ENCODE measurements around the gene CCDC127. TPM values are rescaled to one million over a fixed set of nuclear protein-coding genes. Genes with fewer than 3 reads are reported as not detected.
"Not testable (repeated sequence)": the region's sequence is repeated elsewhere in the genome, so short reads cannot be mapped to it uniquely, and the experiment has no call there.

CCDC127 gene
- total RNA-seq, 1 donor from 2014 or later: 4.8 TPM

GRCh38 chr5:171801-172331 lies 46.1 kb downstream of the CCDC127 start:
- no peak for DNase-seq

GRCh38 chr5:170971-171800 lies 46.8 kb downstream of the CCDC127 start:
- DNase-seq: no peak

GRCh38 chr5:169728-170094 lies 48.2 kb downstream of the CCDC127 start:
- no peak for DNase-seq

GRCh38 chr5:169071-169727 lies 48.8 kb downstream of the CCDC127 start:
- DNase-seq: no peak

GRCh38 chr5:167982-168660 lies 49.8 kb downstream of the CCDC127 start:
- no peak for DNase-seq

GRCh38 chr5:167511-167910 lies 50.4 kb downstream of the CCDC127 start:
- DNase-seq: no peak

GRCh38 chr5:166441-167372 lies 51.2 kb downstream of the CCDC127 start:
- no peak for DNase-seq

GRCh38 chr5:164783-165182 lies 53.2 kb downstream of the CCDC127 start:
- not testable (repeated sequence) for DNase-seq

GRCh38 chr5:164244-164643 lies 53.7 kb downstream of the CCDC127 start:
- no peak for DNase-seq

- no peak for DNase-seq
Observed at GRCh38 chr5:163841-164240, 54.1 kb downstream of the CCDC127 start.

- no peak for DNase-seq
Observed at GRCh38 chr5:163338-163620, 54.7 kb downstream of the CCDC127 start.

GRCh38 chr5:162565-163337 lies 55.2 kb downstream of the CCDC127 start:
- DNase-seq: no peak

- DNase-seq: no peak
Observed at GRCh38 chr5:162190-162564, 55.8 kb downstream of the CCDC127 start.

- no peak for DNase-seq
Observed at GRCh38 chr5:161803-162110, 56.2 kb downstream of the CCDC127 start.

- DNase-seq: no peak
Observed at GRCh38 chr5:160921-161802, 56.8 kb downstream of the CCDC127 start.

- no peak for DNase-seq
Observed at GRCh38 chr5:160173-160510, 57.8 kb downstream of the CCDC127 start.

- DNase-seq: no peak
Observed at GRCh38 chr5:159448-160172, 58.3 kb downstream of the CCDC127 start.

- no peak for DNase-seq
Observed at GRCh38 chr5:158807-159447, 59.0 kb downstream of the CCDC127 start.

- DNase-seq: no peak
Observed at GRCh38 chr5:157801-158200, 60.2 kb downstream of the CCDC127 start.

Measured in skin of body (tissue), 2 donors.